HepG2 (cell line): ENCODE data around the gene CDX1. TPM values are rescaled to one million over a fixed set of nuclear protein-coding genes. Genes with fewer than 3 reads are reported as not detected.

Source experiments
- ATF2 ChIP-seq: sonication (generic); formaldehyde crosslinking; IDR thresholded peaks from 2 replicates; pipeline ENCODE4 v1.4.0; 2020; ENCODE audit warnings: missing genetic modification reagents
- ELK4 ChIP-seq: sonication (generic); formaldehyde crosslinking; IDR thresholded peaks from 2 replicates; pipeline ENCODE4 v1.9.0; 2021; ENCODE audit warnings: missing genetic modification reagents, borderline replicate concordance
- ETS1 ChIP-seq: sonication (generic); formaldehyde crosslinking; IDR thresholded peaks from 2 replicates; pipeline ENCODE4 v1.4.0; 2020; ENCODE audit warnings: missing genetic modification reagents
- ETV6 ChIP-seq: sonication (generic); formaldehyde crosslinking; conservative IDR thresholded peaks from 2 replicates; pipeline ENCODE4 v1.4.0; 2020; ENCODE audit warnings: missing genetic modification reagents
- FOXP1 ChIP-seq, 2 experiments: fragments of 450-650 bp in 1 of 2; IDR thresholded peaks; 2 replicates each; pipeline ENCODE4 v1.6.1; 2017 to 2018; ENCODE audit warnings: antibody characterized with exemption in 1 of 2
- HOXA5 ChIP-seq: sonication (generic); formaldehyde crosslinking; IDR thresholded peaks from 2 replicates; pipeline ENCODE4 v1.4.0; 2020; ENCODE audit warnings: missing genetic modification reagents
- IKZF5 ChIP-seq: IDR thresholded peaks from 2 replicates; pipeline ENCODE4 v1.6.1; 2018; ENCODE audit warnings: missing genetic modification reagents, mild to moderate bottlenecking, missing compliant biosample characterization
- MXD4 ChIP-seq: IDR thresholded peaks from 2 replicates; pipeline ENCODE4 v1.6.1; 2016; ENCODE audit warnings: mild to moderate bottlenecking, missing biosample characterization, missing genetic modification reagents
- NR2C2 ChIP-seq: sonication (generic); formaldehyde crosslinking; IDR thresholded peaks from 2 replicates; pipeline ENCODE4 v1.4.0; 2020; ENCODE audit warnings: missing genetic modification reagents, mild to moderate bottlenecking, moderate library complexity, borderline replicate concordance
- NR3C1 ChIP-seq: sonication (generic); formaldehyde crosslinking; IDR thresholded peaks from 2 replicates; pipeline ENCODE4 v1.4.0; 2020; ENCODE audit warnings: missing genetic modification reagents
- SIX4 ChIP-seq: sonication (generic); formaldehyde crosslinking; IDR thresholded peaks from 2 replicates; pipeline ENCODE4 v1.4.0; 2020; ENCODE audit warnings: missing genetic modification reagents
- SRSF9 ChIP-seq: fragments of 200-400 bp; formaldehyde crosslinking; IDR thresholded peaks from 2 replicates; pipeline ENCODE4 v1.6.1; 2018; ENCODE audit warnings: borderline replicate concordance, mild to moderate bottlenecking, low read depth, low read length; ENCODE audit not compliant: insufficient read depth, poor library complexity, severe bottlenecking
- TEF ChIP-seq: sonication (generic); formaldehyde crosslinking; IDR thresholded peaks from 2 replicates; pipeline ENCODE4 v1.5.0; 2020; ENCODE audit warnings: missing genetic modification reagents
- ZBTB2 ChIP-seq: sonication (generic); formaldehyde crosslinking; IDR thresholded peaks from 2 replicates; pipeline ENCODE4 v1.8.0; 2022; ENCODE audit warnings: low read depth, missing genetic modification reagents
- ZNF17 ChIP-seq: sonication (generic); formaldehyde crosslinking; IDR thresholded peaks from 2 replicates; pipeline ENCODE4 v1.5.0; 2020; ENCODE audit warnings: mild to moderate bottlenecking, missing genetic modification reagents
- ZNF253 ChIP-seq: sonication (generic); formaldehyde crosslinking; IDR thresholded peaks from 2 replicates; pipeline ENCODE4 v1.8.0; 2022; ENCODE audit warnings: mild to moderate bottlenecking, missing genetic modification reagents, borderline replicate concordance
- ZNF350 ChIP-seq: sonication (generic); formaldehyde crosslinking; IDR thresholded peaks from 2 replicates; pipeline ENCODE4 v1.4.0; 2020; ENCODE audit warnings: mild to moderate bottlenecking, low read depth, missing genetic modification reagents, borderline replicate concordance
- ZNF496 ChIP-seq: sonication (generic); formaldehyde crosslinking; IDR thresholded peaks from 2 replicates; pipeline ENCODE4 v1.8.1; 2023; ENCODE audit warnings: mild to moderate bottlenecking, moderate library complexity, missing genetic modification reagents; ENCODE audit not compliant: insufficient replicate concordance
- ZNF569 ChIP-seq: sonication (generic); formaldehyde crosslinking; IDR thresholded peaks from 2 replicates; pipeline ENCODE4 v1.5.0; 2020; ENCODE audit warnings: mild to moderate bottlenecking, missing genetic modification reagents, moderate library complexity, borderline replicate concordance
- ZNF605 ChIP-seq: sonication (generic); formaldehyde crosslinking; IDR thresholded peaks from 2 replicates; pipeline ENCODE4 v1.8.0; 2022; ENCODE audit warnings: mild to moderate bottlenecking, missing genetic modification reagents
- ZNF781 ChIP-seq: sonication (generic); formaldehyde crosslinking; IDR thresholded peaks from 2 replicates; pipeline ENCODE4 v1.5.1; 2020; ENCODE audit warnings: borderline replicate concordance, mild to moderate bottlenecking, missing genetic modification reagents; ENCODE audit errors: not compliant biosample characterization
- polyA plus RNA-seq, 8 experiments: library from polyadenylated mRNA; depleted of rRNA in 3 of 8; stranded (reverse) in 7 of 8; unstranded in 1 of 8; fragments of >200 nt; fragmentation: Illumina TruSeq in 4 of 8; extraction: Trizol in 4 of 8; gene quantifications; 2 replicates each; pipeline versions ENCODE4 v1.2.1 to v1.2.3, GENCODE V29; 2011 to 2016; ENCODE audit warnings: low read depth in 4 of 8, missing spikeins in 1 of 8, mixed read lengths in 1 of 8; ENCODE audit not compliant: insufficient read depth in 1 of 8
- total RNA-seq, 5 experiments: library from RNA; depleted of rRNA; stranded (reverse); fragments of >200 nt; fragmentation: Illumina TruSeq; extraction: Trizol; gene quantifications; 2 replicates each; pipeline ENCODE4 v1.2.3, GENCODE V29; 2016; ENCODE audit warnings: low read depth in 1 of 5

The CDX1 gene
- total and polyA plus RNA-seq, 2 of the 13 experiments (the other 11 are each of a cell fraction or from before 2014, with no cell fraction given), result not detected

GRCh38 chr5:150137168-150137957, 29.2 kb upstream of the CDX1 start (continued):
- no peak for TF ChIP-seq ZBTB2 (CRISPR knock-in tag)
- no peak for TF ChIP-seq NR3C1
- TF ChIP-seq SIX4 (CRISPR knock-in tag), result peak; percentile 69
- no peak for TF ChIP-seq ELK4 (CRISPR knock-in tag)
- TF ChIP-seq ZNF569 (CRISPR knock-in tag), result no peak
- TF ChIP-seq ZNF253, result no peak
- no peak for TF ChIP-seq FOXP1 (IDR thresholded peaks at IDR 0.05)
- peak; percentile 86 for TF ChIP-seq FOXP1 (CRISPR knock-in tag; IDR thresholded peaks at IDR 0.05)
- no peak for TF ChIP-seq ZNF496 (CRISPR knock-in tag)
- TF ChIP-seq ZNF350 (CRISPR knock-in tag), result peak; percentile 46; the same call in 1 of the 2 replicates
- TF ChIP-seq IKZF5 (CRISPR knock-in tag), result peak; percentile 94
- no peak for TF ChIP-seq ETS1 (CRISPR knock-in tag)
- TF ChIP-seq ATF2 (CRISPR knock-in tag), result peak; percentile 74
- TF ChIP-seq NR2C2 (CRISPR knock-in tag), result peak; percentile 64; the same call in 1 of the 2 replicates
- 0 out of 2 replicates have a peak, but pooled peaks have one; percentile 27 for TF ChIP-seq MXD4 (CRISPR knock-in tag)
- peak; percentile 84; the same call in 1 of the 2 replicates for TF ChIP-seq ETV6 (CRISPR knock-in tag)
- peak; percentile 97 for TF ChIP-seq ZNF605 (CRISPR knock-in tag)
- no peak for TF ChIP-seq TEF (CRISPR knock-in tag)
- peak; percentile 23 for TF ChIP-seq ZNF781 (CRISPR knock-in tag)
- peak; percentile 68; the same call in 1 of the 2 replicates for TF ChIP-seq HOXA5 (CRISPR knock-in tag)
- TF ChIP-seq SRSF9, result no peak
- no peak for TF ChIP-seq ZNF17 (CRISPR knock-in tag)
